SK-N-SH (cell line): ENCODE results near the gene PLSCR1.

Experiments used
- CTCF ChIP-seq: fragments of 200-600 bp; sonication (generic); IDR thresholded peaks from 2 replicates; pipeline ENCODE4 v1.6.1; 2017; ENCODE audit warnings: antibody characterized with exemption, mild to moderate bottlenecking, moderate library complexity
- ELF1 ChIP-seq: IDR thresholded peaks from 2 replicates; pipeline ENCODE4 v1.4.0; 2012
- EP300 ChIP-seq, 2 experiments: IDR thresholded peaks; 2 replicates each; pipeline versions ENCODE4 v1.4.0 to v1.6.1; 2012; ENCODE audit warnings: borderline replicate concordance in 1 of 2, low read depth in 1 of 2, low read length in 1 of 2
- EZH2phosphoT487 ChIP-seq: fragments of 200-600 bp; sonication (generic); IDR thresholded peaks from 2 replicates; pipeline ENCODE4 v1.6.1; 2017; ENCODE audit warnings: low read depth, mixed run types, mild to moderate bottlenecking, antibody characterized with exemption, moderate library complexity, borderline replicate concordance
- FOXM1 ChIP-seq: IDR thresholded peaks from 2 replicates; pipeline ENCODE4 v1.4.0; 2012; ENCODE audit warnings: low read depth, mild to moderate bottlenecking
- IRF3 ChIP-seq: fragments of 150-350 bp; IDR thresholded peaks from 2 replicates; pipeline ENCODE4 v1.6.1; 2016; ENCODE audit warnings: mild to moderate bottlenecking, low read depth, low read length
- MXI1 ChIP-seq: IDR thresholded peaks from 2 replicates; pipeline ENCODE4 v1.6.1; 2012; ENCODE audit warnings: mild to moderate bottlenecking, low read depth, low read length, improper control_type of control experiment
- POLR2AphosphoS5 ChIP-seq: IDR thresholded peaks from 2 replicates; pipeline ENCODE4 v1.6.1; 2012; ENCODE audit warnings: low read depth, low read length
- SIN3A ChIP-seq: IDR thresholded peaks from 2 replicates; pipeline ENCODE4 v1.6.1; 2012; ENCODE audit warnings: low read depth, mild to moderate bottlenecking, low read length, moderate library complexity, borderline replicate concordance
- TCF12 ChIP-seq: IDR thresholded peaks from 2 replicates; pipeline ENCODE4 v1.4.0; 2012
- YY1 ChIP-seq: IDR thresholded peaks from 2 replicates; pipeline ENCODE4 v1.4.0; 2012; ENCODE audit warnings: low read depth, mild to moderate bottlenecking

- TF ChIP-seq YY1 (no peak), POLR2AphosphoS5 (no peak), EP300 (IDR thresholded peaks at IDR 0.05; ENCODE audit: borderline replicate concordance in 1 of 2, low read depth in 1 of 2, low read length in 1 of 2) (no peak), CTCF (no peak), SIN3A (no peak), EZH2phosphoT487 (no peak), MXI1 (no peak), TCF12 (no peak), IRF3 (no peak), FOXM1 (no peak), ELF1 (no peak)
Measured at GRCh38 chr3:146540978-146541377, 3.4 kb downstream of the PLSCR1 start.
